ENCODE measurements around the gene EXOC4. TPM values are rescaled to one million over a fixed set of nuclear protein-coding genes. Genes with fewer than 3 reads are reported as not detected.
"Not testable (repeated sequence)": the region's sequence is repeated elsewhere in the genome, so short reads cannot be mapped to it uniquely, and the experiment has no call there.

EXOC4 gene
- total and polyA plus RNA-seq, 2 of the 13 experiments (the other 11 are each of a cell fraction or from before 2014, with no cell fraction given) = 22.5 to 39.0 TPM

DNA sequence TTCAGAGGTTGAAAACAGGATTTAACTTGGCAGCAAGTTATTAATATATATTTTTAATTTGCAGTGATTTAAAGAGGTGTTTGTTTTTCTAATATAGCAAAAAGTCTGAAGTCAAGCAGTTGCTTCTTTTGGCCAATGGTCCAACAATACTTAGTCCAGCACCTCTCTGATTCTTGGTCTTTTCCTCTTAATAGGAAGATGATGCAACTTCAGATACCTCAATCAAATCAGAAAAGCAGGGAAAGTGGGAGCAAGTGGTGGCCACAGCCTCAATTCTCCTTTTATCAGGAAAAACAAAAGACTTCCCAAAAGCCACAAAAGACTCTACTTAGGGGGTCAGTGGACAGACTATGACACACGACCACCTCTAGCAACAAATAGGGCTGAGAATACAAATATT is 740.7 kb downstream of the EXOC4 start (continued):
- TF ChIP-seq, protein P1, sequence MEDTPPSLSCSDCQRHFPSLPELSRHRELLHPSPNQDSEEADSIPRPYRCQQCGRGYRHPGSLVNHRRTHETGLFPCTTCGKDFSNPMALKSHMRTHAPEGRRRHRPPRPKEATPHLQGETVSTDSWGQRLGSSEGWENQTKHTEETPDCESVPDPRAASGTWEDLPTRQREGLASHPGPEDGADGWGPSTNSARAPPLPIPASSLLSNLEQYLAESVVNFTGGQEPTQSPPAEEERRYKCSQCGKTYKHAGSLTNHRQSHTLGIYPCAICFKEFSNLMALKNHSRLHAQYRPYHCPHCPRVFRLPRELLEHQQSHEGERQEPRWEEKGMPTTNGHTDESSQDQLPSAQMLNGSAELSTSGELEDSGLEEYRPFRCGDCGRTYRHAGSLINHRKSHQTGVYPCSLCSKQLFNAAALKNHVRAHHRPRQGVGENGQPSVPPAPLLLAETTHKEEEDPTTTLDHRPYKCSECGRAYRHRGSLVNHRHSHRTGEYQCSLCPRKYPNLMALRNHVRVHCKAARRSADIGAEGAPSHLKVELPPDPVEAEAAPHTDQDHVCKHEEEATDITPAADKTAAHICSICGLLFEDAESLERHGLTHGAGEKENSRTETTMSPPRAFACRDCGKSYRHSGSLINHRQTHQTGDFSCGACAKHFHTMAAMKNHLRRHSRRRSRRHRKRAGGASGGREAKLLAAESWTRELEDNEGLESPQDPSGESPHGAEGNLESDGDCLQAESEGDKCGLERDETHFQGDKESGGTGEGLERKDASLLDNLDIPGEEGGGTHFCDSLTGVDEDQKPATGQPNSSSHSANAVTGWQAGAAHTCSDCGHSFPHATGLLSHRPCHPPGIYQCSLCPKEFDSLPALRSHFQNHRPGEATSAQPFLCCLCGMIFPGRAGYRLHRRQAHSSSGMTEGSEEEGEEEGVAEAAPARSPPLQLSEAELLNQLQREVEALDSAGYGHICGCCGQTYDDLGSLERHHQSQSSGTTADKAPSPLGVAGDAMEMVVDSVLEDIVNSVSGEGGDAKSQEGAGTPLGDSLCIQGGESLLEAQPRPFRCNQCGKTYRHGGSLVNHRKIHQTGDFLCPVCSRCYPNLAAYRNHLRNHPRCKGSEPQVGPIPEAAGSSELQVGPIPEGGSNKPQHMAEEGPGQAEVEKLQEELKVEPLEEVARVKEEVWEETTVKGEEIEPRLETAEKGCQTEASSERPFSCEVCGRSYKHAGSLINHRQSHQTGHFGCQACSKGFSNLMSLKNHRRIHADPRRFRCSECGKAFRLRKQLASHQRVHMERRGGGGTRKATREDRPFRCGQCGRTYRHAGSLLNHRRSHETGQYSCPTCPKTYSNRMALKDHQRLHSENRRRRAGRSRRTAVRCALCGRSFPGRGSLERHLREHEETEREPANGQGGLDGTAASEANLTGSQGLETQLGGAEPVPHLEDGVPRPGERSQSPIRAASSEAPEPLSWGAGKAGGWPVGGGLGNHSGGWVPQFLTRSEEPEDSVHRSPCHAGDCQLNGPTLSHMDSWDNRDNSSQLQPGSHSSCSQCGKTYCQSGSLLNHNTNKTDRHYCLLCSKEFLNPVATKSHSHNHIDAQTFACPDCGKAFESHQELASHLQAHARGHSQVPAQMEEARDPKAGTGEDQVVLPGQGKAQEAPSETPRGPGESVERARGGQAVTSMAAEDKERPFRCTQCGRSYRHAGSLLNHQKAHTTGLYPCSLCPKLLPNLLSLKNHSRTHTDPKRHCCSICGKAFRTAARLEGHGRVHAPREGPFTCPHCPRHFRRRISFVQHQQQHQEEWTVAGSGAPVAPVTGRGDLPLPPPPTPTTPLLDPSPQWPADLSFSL (CRISPR knock-in tag; IDR thresholded peaks at IDR 0.05) = no peak
- TF ChIP-seq ZNF878 (CRISPR knock-in tag; IDR thresholded peaks at IDR 0.05) = no peak
- TF ChIP-seq, protein P2, sequence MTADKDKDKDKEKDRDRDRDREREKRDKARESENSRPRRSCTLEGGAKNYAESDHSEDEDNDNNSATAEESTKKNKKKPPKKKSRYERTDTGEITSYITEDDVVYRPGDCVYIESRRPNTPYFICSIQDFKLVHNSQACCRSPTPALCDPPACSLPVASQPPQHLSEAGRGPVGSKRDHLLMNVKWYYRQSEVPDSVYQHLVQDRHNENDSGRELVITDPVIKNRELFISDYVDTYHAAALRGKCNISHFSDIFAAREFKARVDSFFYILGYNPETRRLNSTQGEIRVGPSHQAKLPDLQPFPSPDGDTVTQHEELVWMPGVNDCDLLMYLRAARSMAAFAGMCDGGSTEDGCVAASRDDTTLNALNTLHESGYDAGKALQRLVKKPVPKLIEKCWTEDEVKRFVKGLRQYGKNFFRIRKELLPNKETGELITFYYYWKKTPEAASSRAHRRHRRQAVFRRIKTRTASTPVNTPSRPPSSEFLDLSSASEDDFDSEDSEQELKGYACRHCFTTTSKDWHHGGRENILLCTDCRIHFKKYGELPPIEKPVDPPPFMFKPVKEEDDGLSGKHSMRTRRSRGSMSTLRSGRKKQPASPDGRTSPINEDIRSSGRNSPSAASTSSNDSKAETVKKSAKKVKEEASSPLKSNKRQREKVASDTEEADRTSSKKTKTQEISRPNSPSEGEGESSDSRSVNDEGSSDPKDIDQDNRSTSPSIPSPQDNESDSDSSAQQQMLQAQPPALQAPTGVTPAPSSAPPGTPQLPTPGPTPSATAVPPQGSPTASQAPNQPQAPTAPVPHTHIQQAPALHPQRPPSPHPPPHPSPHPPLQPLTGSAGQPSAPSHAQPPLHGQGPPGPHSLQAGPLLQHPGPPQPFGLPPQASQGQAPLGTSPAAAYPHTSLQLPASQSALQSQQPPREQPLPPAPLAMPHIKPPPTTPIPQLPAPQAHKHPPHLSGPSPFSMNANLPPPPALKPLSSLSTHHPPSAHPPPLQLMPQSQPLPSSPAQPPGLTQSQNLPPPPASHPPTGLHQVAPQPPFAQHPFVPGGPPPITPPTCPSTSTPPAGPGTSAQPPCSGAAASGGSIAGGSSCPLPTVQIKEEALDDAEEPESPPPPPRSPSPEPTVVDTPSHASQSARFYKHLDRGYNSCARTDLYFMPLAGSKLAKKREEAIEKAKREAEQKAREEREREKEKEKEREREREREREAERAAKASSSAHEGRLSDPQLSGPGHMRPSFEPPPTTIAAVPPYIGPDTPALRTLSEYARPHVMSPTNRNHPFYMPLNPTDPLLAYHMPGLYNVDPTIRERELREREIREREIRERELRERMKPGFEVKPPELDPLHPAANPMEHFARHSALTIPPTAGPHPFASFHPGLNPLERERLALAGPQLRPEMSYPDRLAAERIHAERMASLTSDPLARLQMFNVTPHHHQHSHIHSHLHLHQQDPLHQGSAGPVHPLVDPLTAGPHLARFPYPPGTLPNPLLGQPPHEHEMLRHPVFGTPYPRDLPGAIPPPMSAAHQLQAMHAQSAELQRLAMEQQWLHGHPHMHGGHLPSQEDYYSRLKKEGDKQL (CRISPR knock-in tag; IDR thresholded peaks at IDR 0.05; ENCODE audit: low read depth) = no peak
- TF ChIP-seq ZNF264 (CRISPR knock-in tag; IDR thresholded peaks at IDR 0.05) = no peak
- TF ChIP-seq RARG (CRISPR knock-in tag; IDR thresholded peaks at IDR 0.05; ENCODE audit: low read depth) = no peak
- TF ChIP-seq, protein P3, sequence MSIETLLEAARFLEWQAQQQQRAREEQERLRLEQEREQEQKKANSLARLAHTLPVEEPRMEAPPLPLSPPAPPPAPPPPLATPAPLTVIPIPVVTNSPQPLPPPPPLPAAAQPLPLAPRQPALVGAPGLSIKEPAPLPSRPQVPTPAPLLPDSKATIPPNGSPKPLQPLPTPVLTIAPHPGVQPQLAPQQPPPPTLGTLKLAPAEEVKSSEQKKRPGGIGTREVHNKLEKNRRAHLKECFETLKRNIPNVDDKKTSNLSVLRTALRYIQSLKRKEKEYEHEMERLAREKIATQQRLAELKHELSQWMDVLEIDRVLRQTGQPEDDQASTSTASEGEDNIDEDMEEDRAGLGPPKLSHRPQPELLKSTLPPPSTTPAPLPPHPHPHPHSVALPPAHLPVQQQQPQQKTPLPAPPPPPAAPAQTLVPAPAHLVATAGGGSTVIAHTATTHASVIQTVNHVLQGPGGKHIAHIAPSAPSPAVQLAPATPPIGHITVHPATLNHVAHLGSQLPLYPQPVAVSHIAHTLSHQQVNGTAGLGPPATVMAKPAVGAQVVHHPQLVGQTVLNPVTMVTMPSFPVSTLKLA (IDR thresholded peaks at IDR 0.05) = no peak

DNA sequence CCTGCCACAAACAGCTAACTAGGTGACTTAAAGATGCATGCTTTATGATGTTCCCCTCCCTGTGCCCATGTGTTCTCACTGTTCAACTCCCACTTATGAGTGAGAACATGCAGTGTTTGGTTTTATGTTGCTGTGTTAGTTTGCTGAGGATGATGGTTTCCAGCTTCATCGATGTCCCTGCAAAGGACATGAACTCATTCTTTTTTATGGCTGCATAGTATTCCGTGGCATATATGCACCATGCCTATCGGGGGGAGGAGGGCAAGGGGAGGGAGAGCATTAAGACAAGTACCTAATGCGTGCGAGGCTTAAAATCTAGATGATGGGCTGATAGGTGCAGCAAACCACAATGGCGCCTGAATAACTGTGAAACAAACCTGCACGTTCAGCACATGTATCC is 741.2 kb downstream of the EXOC4 start:
- H3K4me2 ChIP-seq (ENCODE audit: low read depth, low read length); H3K27ac ChIP-seq (ENCODE audit: extremely low read length, insufficient read depth, low read length); H3K9ac ChIP-seq (ENCODE audit: insufficient read depth, low read depth, low read length); DNase-seq (ENCODE audit: low spot score); in situ Hi-C loops (cut with HindIII; ENCODE audit: extremely low pct_ligation_motif_present, low pct_unique_long_range_greater_than_20kb); H3K79me2 ChIP-seq (ENCODE audit: insufficient read depth, low read length); H3K4me1 ChIP-seq (ENCODE audit: insufficient read depth, low read length); H3K27me3 ChIP-seq (ENCODE audit: control insufficient read depth in 1 of 2, insufficient read depth in 2 of 2, low read length in 2 of 2); H3K4me3 ChIP-seq (replicated peaks in 1 of 3; ENCODE audit: insufficient read depth in 1 of 3, low read depth in 2 of 3, low read length in 3 of 3); H2AFZ ChIP-seq (ENCODE audit: low read length); BruUV-seq (replicated peaks); H4K20me1 ChIP-seq (ENCODE audit: insufficient read depth, low read length); H3K9me3 ChIP-seq (ENCODE audit: low read length); FAIRE-seq; POLR2A ChIA-PET; ATAC-seq; CTCF ChIA-PET (ENCODE audit: low intra/inter-chr PET ratio, low total read pairs); H3K36me3 ChIP-seq (replicated peaks in 1 of 2; ENCODE audit: control insufficient read depth in 1 of 2, insufficient read depth in 2 of 2, low read length in 2 of 2); intact Hi-C loops (cut with micrococcal nuclease; ENCODE audit: unreplicated experiment): not testable (repeated sequence)
- 97% methylated on average over 7 of the region's 7 CpGs for WGBS (ENCODE audit: low lambda C conversion rate)

Data from HepG2 (cell line).